HCT116 (cell line): ENCODE results near the gene ADAMTS19. TPM values are rescaled to one million over a fixed set of nuclear protein-coding genes. Genes with fewer than 3 reads are reported as not detected.

ENCODE experiments used
- ATAC-seq: fragments of 200-7000 bp; cut with Tn5 transposase; 2 replicates; pipeline ENCODE4 v1.9.1; 2020; ENCODE audit warnings: mild to moderate bottlenecking, moderate library complexity
- BruUV-seq: library from RNA; stranded (reverse); fragments of 400-500 nt; replicated peaks from 2 replicates; lab custom pipeline; 2021; lab: Mats Ljungman, UMichigan
- CTCF ChIA-PET: fragments of 300-600 bp; sonication (Branson Sonifier 250); formaldehyde crosslinking; loops from one replicate; lab custom pipeline; 2021; ENCODE audit warnings: antibody characterized with exemption; lab: Charles Lee
- POLR2A ChIA-PET: fragments of 300-600, 350-600 bp; sonication (Branson Sonifier 250); formaldehyde crosslinking; loops from one replicate; lab custom pipeline; 2021; ENCODE audit warnings: antibody characterized with exemption; lab: Charles Lee
- RAD21 ChIA-PET, 2 experiments: fragments of 300-600 bp; sonication (Branson Sonifier 250); formaldehyde crosslinking; loops; one replicate each; lab custom pipeline; 2023; ENCODE audit warnings: low total read pairs in 2 of 2; ENCODE audit not compliant: uncharacterized antibody in 2 of 2, unreplicated experiment in 2 of 2, low non-redundant PET in 1 of 2; lab: Charles Lee
- DNase-seq: peaks from one replicate; pipeline ENCODE4 v3.0.0-alpha.2; 2010; ENCODE audit warnings: low read depth, low spot score
- H2AFZ ChIP-seq: fragments of 200-600 bp; shearing (Covaris generic), sonication (generic); 2 replicates; pipeline ENCODE4 v1.6.1; 2017; ENCODE audit warnings: low read depth, mixed run types, mixed read lengths, antibody characterized with exemption, low read length; ENCODE audit not compliant: poor library complexity, severe bottlenecking
- H3K27ac ChIP-seq: 2 replicates; pipeline ENCODE4 v1.5.1; 2012; ENCODE audit warnings: low read depth, low read length
- H3K27me3 ChIP-seq: fragments of 200-600 bp; sonication (generic); 2 replicates; pipeline ENCODE4 v1.6.1; 2016; ENCODE audit warnings: mixed run types, low read length, mixed read lengths; ENCODE audit not compliant: insufficient read depth
- H3K36me3 ChIP-seq, 2 experiments: fragments of 200-500 bp in 1 of 2; fragments of 200-600 bp in 1 of 2; sonication (Bioruptor generic) in 1 of 2; sonication (generic) in 1 of 2; 2 replicates each; pipeline versions ENCODE4 v1.5.1 to v1.6.1; 2014 to 2016; ENCODE audit warnings: low read length in 2 of 2, inconsistent platforms in 1 of 2, mixed read lengths in 1 of 2, mixed run types in 1 of 2; ENCODE audit not compliant: insufficient read depth in 2 of 2, control insufficient read depth in 1 of 2
- H3K4me1 ChIP-seq, 2 experiments: fragments of 200-600 bp in 1 of 2; sonication (generic) in 1 of 2; 2 replicates each; pipeline versions ENCODE4 v1.5.1 to v1.6.1; 2012 to 2017; ENCODE audit warnings: low read length in 2 of 2, inconsistent platforms in 1 of 2, mild to moderate bottlenecking in 1 of 2, mixed read lengths in 1 of 2, mixed run types in 1 of 2, moderate library complexity in 1 of 2; ENCODE audit not compliant: insufficient read depth in 2 of 2, control insufficient read depth in 1 of 2
- H3K4me2 ChIP-seq: fragments of 200-600 bp; sonication (generic); 2 replicates; pipeline ENCODE4 v1.6.1; 2017; ENCODE audit warnings: mixed run types, low read length, mixed read lengths
- H3K4me3 ChIP-seq, 2 experiments: fragments of 200-600 bp in 1 of 2; sonication (generic) in 1 of 2; replicated peaks in 1 of 2; 2 replicates each; pipeline ENCODE4 v1.5.1; 2011 to 2016; ENCODE audit warnings: low read length in 2 of 2, control low read depth in 1 of 2, low read depth in 1 of 2, mild to moderate bottlenecking in 1 of 2, mixed read lengths in 1 of 2, mixed run types in 1 of 2
- H3K79me2 ChIP-seq: fragments of 200-600 bp; sonication (generic); 2 replicates; pipeline ENCODE4 v1.6.1; 2017; ENCODE audit warnings: mild to moderate bottlenecking, mixed run types, low read length, moderate library complexity, mixed read lengths; ENCODE audit not compliant: insufficient read depth
- H3K9ac ChIP-seq: fragments of 200-600 bp; sonication (generic); 2 replicates; pipeline ENCODE4 v1.6.1; 2016; ENCODE audit warnings: low read length, mixed read lengths
- H3K9me2 ChIP-seq: fragments of 200-600 bp; sonication (generic), shearing (Covaris generic); 2 replicates; pipeline ENCODE4 v1.6.1; 2017; ENCODE audit warnings: mixed run types, mild to moderate bottlenecking, moderate library complexity; ENCODE audit not compliant: insufficient read depth
- H3K9me3 ChIP-seq, 2 experiments: fragments of 200-500 bp in 1 of 2; fragments of 200-600 bp in 1 of 2; sonication (Bioruptor generic) in 1 of 2; sonication (generic) in 1 of 2; 2 replicates each; pipeline ENCODE4 v1.6.1; 2014 to 2017; ENCODE audit warnings: low read length in 2 of 2, mixed read lengths in 2 of 2, inconsistent platforms in 1 of 2, low read depth in 1 of 2, mild to moderate bottlenecking in 1 of 2, mixed run types in 1 of 2, moderate library complexity in 1 of 2; ENCODE audit not compliant: control insufficient read depth in 1 of 2, insufficient read depth in 1 of 2
- H4K20me1 ChIP-seq: fragments of 200-600 bp; sonication (generic), shearing (Covaris generic); 2 replicates; pipeline ENCODE4 v1.6.1; 2017; ENCODE audit warnings: mixed run types, mild to moderate bottlenecking, moderate library complexity; ENCODE audit not compliant: insufficient read depth
- ATF3 ChIP-seq: IDR thresholded peaks from 2 replicates; pipeline ENCODE4 v1.6.1; 2012
- CEBPB ChIP-seq: IDR thresholded peaks from 2 replicates; pipeline ENCODE4 v1.6.1; 2012; ENCODE audit warnings: low read depth
- CTCF ChIP-seq, 3 experiments: fragments of 200-600 bp in 1 of 3; sonication (generic) in 1 of 3; IDR thresholded peaks in 2 of 3; conservative IDR thresholded peaks in 1 of 3; 2 replicates each; pipeline ENCODE4 v1.5.1; 2012 to 2017; ENCODE audit warnings: low read depth in 2 of 3, low read length in 2 of 3, antibody characterized with exemption in 1 of 3, borderline replicate concordance in 1 of 3, control low read depth in 1 of 3, mild to moderate bottlenecking in 1 of 3, mixed read lengths in 1 of 3, mixed run types in 1 of 3, moderate library complexity in 1 of 3; ENCODE audit not compliant: insufficient read depth in 1 of 3
- EGR1 ChIP-seq: IDR thresholded peaks from 2 replicates; pipeline ENCODE4 v1.6.1; 2012; ENCODE audit warnings: low read depth
- ELF1 ChIP-seq: IDR thresholded peaks from 2 replicates; pipeline ENCODE4 v1.6.1; 2012; ENCODE audit warnings: low read depth, borderline replicate concordance
- EZH2 ChIP-seq: fragments of 200-600 bp; sonication (generic); IDR thresholded peaks from 2 replicates; pipeline ENCODE4 v1.6.1; 2017; ENCODE audit warnings: antibody characterized with exemption, mixed run types
- JUND ChIP-seq: IDR thresholded peaks from 2 replicates; pipeline ENCODE4 v1.6.1; 2012
- MAX ChIP-seq: IDR thresholded peaks from 2 replicates; pipeline ENCODE4 v1.6.1; 2012
- POLR2A ChIP-seq: IDR thresholded peaks from 2 replicates; pipeline ENCODE4 v1.7.0; 2011; ENCODE audit warnings: borderline replicate concordance; ENCODE audit not compliant: insufficient read depth, insufficient read length; ENCODE audit errors: extremely low read depth
- POLR2AphosphoS5 ChIP-seq: IDR thresholded peaks from 2 replicates; pipeline ENCODE4 v1.6.1; 2011; ENCODE audit warnings: mild to moderate bottlenecking, low read depth, low read length, moderate library complexity
- RAD21 ChIP-seq: IDR thresholded peaks from 2 replicates; pipeline ENCODE4 v1.6.1; 2012; ENCODE audit warnings: low read depth, mild to moderate bottlenecking
- SP1 ChIP-seq: IDR thresholded peaks from 2 replicates; pipeline ENCODE4 v1.6.1; 2012; ENCODE audit warnings: low read depth
- SRF ChIP-seq: IDR thresholded peaks from 2 replicates; pipeline ENCODE4 v1.6.1; 2012; ENCODE audit warnings: low read depth
- TCF7L2 ChIP-seq: IDR thresholded peaks from 2 replicates; pipeline ENCODE4 v1.7.0; 2011; ENCODE audit warnings: borderline replicate concordance, inconsistent platforms; ENCODE audit not compliant: insufficient read depth, insufficient read length; ENCODE audit errors: extremely low read depth
- YY1 ChIP-seq: IDR thresholded peaks from 2 replicates; pipeline ENCODE4 v1.6.1; 2011; ENCODE audit warnings: low read length, low read depth, moderate library complexity, mild to moderate bottlenecking; ENCODE audit not compliant: insufficient replicate concordance; ENCODE audit errors: extremely low read depth
- ZNF274 ChIP-seq: fragments of 200-500 bp; sonication (Bioruptor generic); IDR thresholded peaks from 2 replicates; pipeline ENCODE4 v1.6.1; 2014; ENCODE audit warnings: mild to moderate bottlenecking, low read depth, low read length, inconsistent platforms
- intact Hi-C: fragments of 100-400 bp; cut with micrococcal nuclease; formaldehyde crosslinking; loops from 2 replicates; pipeline ENCODE4 v1.10.0; 2022
- total RNA-seq: library from RNA; stranded (reverse); gene quantifications from one replicate; pipeline ENCODE4 v1.2.1, GENCODE V29; 2021; ENCODE audit not compliant: unreplicated experiment

Gene ADAMTS19
- total RNA-seq, 1 experiment from 2014 or later, result not detected

- Histone ChIP-seq H3K79me2 (no peaks in the 10 kb centered on the region), H3K27me3 (no peaks in the 10 kb centered on the region), H3K36me3 (no peaks in the 10 kb centered on the region), H3K4me2 (no peak within 1 kb of the TSS), H3K9ac (no peak within 1 kb of the TSS), H3K27ac (no peak within 1 kb of the TSS), H4K20me1 (no peaks in the 10 kb centered on the region), H3K9me3 (no peaks in the 10 kb centered on the region), H3K4me1 (no peaks in the 10 kb centered on the region), H2AFZ (no peak within 1 kb of the TSS), H3K4me3 (no peak within 1 kb of the TSS), H3K9me2 (no peaks in the 10 kb centered on the region)
- ChIA-PET RAD21 (no interaction called here), POLR2A (no interaction called here), CTCF (no interaction called here)
- intact Hi-C loops, result no loop called here
- no TSS peak for BruUV-seq
- no peak for TF ChIP-seq YY1
- TF ChIP-seq ATF3, result no peak
- TF ChIP-seq JUND, result no peak
- TF ChIP-seq EGR1, result no peak
- TF ChIP-seq CTCF (IDR thresholded peaks at IDR 0.05 in 2 of 3, conservative IDR thresholded peaks at IDR 0.05 in 1 of 3; ENCODE audit: borderline replicate concordance in 1 of 3, insufficient read depth in 1 of 3, low read depth in 2 of 3, low read length in 2 of 3), result no peak
- no peak for TF ChIP-seq POLR2AphosphoS5
- TF ChIP-seq RAD21, result no peak
- no peak for TF ChIP-seq SRF
- TF ChIP-seq MAX, result no peak
- no peak for TF ChIP-seq EZH2
- TF ChIP-seq ELF1, result no peak
- no peak for TF ChIP-seq POLR2A
- TF ChIP-seq SP1, result no peak
- TF ChIP-seq TCF7L2, result no peak
- no peak for TF ChIP-seq ZNF274
- no peak for TF ChIP-seq CEBPB
- ATAC-seq (no peak), DNase-seq (no peak)
Observed at GRCh38 chr5:129747572-129748407, 287.7 kb downstream of the ADAMTS19 start, which contains the start of gene MINAR2. Gene MINAR2 (plus strand): TSS chr5:129748094. CDS start chr5:129748191, 97 bp downstream.
